Activated T-helper 1 cell treated with anti-CD3 and anti-CD28 coated beads, Interleukin-2, amount 50 U/mL, for 16 hours (primary cell): ENCODE data around the gene DCP1A.
"Not testable (repeated sequence)": the region's sequence is repeated elsewhere in the genome, so short reads cannot be mapped to it uniquely, and the experiment has no call there.

Source experiments
- DNase-seq, 2 donors: peaks; one replicate each; pipeline ENCODE4 v3.0.0-alpha.2; 2020; ENCODE audit warnings: low read depth in 1 of 2, low spot score in 1 of 2

DCP1A gene

GRCh38 chr3:53269193-53269592 lies 78.2 kb downstream of the DCP1A start:
- not testable (repeated sequence) for DNase-seq

- no peak for DNase-seq
Measured at GRCh38 chr3:53267766-53268165, 79.6 kb downstream of the DCP1A start.

- DNase-seq, result no peak
Measured at GRCh38 chr3:53264718-53265117, 82.6 kb downstream of the DCP1A start.

GRCh38 chr3:53263907-53264306 lies 83.4 kb downstream of the DCP1A start:
- DNase-seq, result no peak

GRCh38 chr3:53261712-53262111 lies 85.6 kb downstream of the DCP1A start:
- no peak for DNase-seq

GRCh38 chr3:53260286-53260785 lies 87.0 kb downstream of the DCP1A start:
- DNase-seq, result no peak

- no peak for DNase-seq
Measured at GRCh38 chr3:53259427-53260259, 87.7 kb downstream of the DCP1A start.

- no peak for DNase-seq
Measured at GRCh38 chr3:53258600-53259426, 88.5 kb downstream of the DCP1A start.

- no peak for DNase-seq
Measured at GRCh38 chr3:53257465-53257864, 89.9 kb downstream of the DCP1A start.

GRCh38 chr3:53256704-53257055 lies 90.7 kb downstream of the DCP1A start:
- DNase-seq, result no peak

- DNase-seq, result peak; percentile 57 to 66
Measured at GRCh38 chr3:53255775-53256703, 91.3 kb downstream of the DCP1A start, which contains the start of gene TKT. TSS of gene TKT (minus strand) at chr3:53256022. CDS start at chr3:53255942, 80 bp downstream.

GRCh38 chr3:53255423-53255774 lies 91.9 kb downstream of the DCP1A start:
- peak in 1 of 2 donors; percentile 24 for DNase-seq

- peak; percentile 21 to 23 for DNase-seq
Measured at GRCh38 chr3:53254509-53255422, 92.6 kb downstream of the DCP1A start.

GRCh38 chr3:53253707-53254508 lies 93.4 kb downstream of the DCP1A start:
- no peak for DNase-seq

GRCh38 chr3:53252947-53253322 lies 94.4 kb downstream of the DCP1A start:
- not testable (repeated sequence) for DNase-seq

GRCh38 chr3:53252096-53252946 lies 95.0 kb downstream of the DCP1A start:
- no peak for DNase-seq

GRCh38 chr3:53250881-53251605 lies 96.3 kb downstream of the DCP1A start:
- no peak for DNase-seq

GRCh38 chr3:53250453-53250852 lies 96.9 kb downstream of the DCP1A start:
- DNase-seq, result no peak
